GM18502 (cell line): ENCODE data around the gene CLIC6.
"Not testable (repeated sequence)": the region's sequence is repeated elsewhere in the genome, so short reads cannot be mapped to it uniquely, and the experiment has no call there.

Source experiments
- ATAC-seq: cut with Tn5 transposase; IDR thresholded peaks from one replicate; pipeline ENCODE4 v1.9.1; 2021; ENCODE audit warnings: mild to moderate bottlenecking; ENCODE audit not compliant: unreplicated experiment, poor library complexity

Gene CLIC6

DNA sequence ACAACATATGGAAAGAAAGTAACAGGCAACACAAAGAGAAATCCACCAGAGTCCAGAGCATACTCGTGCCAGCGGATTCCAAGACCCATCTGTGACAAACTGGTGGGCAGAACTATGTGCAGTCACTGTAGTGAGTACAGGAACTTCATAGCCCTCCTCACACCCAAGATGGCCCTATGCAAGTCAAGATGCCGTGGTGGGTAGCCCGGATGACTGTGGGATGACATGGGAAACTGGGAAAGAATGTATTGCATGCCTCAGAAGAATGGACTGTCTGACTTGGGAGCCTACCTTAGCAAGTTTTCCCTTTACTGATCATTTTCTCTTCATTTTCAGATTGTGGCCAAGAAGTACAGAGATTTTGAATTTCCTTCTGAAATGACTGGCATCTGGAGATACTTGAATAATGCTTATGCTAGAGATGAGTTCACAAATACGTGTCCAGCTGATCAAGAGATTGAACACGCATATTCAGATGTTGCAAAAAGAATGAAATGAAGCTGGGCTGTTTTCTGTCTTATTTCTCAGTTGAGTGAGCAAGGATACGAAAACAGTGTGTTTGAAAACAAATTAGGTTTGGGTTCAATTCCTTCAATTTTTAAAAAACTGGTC, 47.3 kb downstream of the CLIC6 start:
- ATAC-seq, result no peak

DNA sequence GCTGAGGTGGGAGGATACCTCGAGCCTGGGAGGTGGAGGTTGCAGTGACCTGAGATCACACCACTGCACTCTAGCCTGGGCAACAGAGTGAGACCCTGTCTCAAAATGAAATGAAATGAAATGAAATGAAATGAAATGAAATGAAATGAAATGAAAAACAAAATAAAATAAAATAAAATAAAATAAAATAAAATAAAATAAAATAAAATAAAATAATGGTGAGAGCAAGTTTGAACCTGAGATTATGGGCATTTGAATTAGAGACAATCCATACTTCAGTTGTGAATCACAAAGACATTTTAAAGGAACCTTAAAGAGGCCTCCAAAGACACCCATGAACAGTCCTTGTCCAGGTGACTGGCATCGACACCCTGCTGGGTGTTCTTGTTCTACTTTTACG, 49.7 kb downstream of the CLIC6 start:
- not testable (repeated sequence) for ATAC-seq

DNA sequence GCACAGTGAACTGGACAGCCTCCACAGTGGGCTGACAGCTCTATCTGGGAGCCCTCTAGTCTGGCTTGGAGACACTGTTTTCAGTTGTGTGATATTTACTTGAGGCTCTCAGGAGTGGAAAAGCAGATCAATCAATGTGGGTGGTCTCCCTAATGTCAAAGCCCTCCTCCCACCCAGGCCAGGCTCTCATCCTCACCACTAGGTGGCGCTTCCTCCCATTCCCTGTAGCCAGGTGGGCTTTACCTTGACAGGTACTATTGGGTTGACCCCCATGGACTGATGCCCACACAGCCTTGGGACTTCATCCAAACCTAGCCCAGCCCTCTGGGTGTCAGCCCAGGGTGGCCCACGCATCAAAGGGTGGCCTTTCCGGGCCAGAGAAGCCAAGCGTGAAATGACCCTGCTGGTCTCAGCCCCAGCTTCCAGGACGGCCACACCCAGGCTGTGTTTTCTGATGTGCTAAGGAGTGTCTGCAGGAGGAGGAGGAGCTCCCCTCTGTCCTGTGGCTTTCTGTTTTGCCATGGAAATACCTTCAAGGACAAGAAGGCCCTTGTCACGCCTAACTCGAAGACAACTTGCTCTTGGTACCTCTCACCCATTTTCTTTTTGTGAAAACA, 54.0 kb downstream of the CLIC6 start:
- no peak for ATAC-seq

DNA sequence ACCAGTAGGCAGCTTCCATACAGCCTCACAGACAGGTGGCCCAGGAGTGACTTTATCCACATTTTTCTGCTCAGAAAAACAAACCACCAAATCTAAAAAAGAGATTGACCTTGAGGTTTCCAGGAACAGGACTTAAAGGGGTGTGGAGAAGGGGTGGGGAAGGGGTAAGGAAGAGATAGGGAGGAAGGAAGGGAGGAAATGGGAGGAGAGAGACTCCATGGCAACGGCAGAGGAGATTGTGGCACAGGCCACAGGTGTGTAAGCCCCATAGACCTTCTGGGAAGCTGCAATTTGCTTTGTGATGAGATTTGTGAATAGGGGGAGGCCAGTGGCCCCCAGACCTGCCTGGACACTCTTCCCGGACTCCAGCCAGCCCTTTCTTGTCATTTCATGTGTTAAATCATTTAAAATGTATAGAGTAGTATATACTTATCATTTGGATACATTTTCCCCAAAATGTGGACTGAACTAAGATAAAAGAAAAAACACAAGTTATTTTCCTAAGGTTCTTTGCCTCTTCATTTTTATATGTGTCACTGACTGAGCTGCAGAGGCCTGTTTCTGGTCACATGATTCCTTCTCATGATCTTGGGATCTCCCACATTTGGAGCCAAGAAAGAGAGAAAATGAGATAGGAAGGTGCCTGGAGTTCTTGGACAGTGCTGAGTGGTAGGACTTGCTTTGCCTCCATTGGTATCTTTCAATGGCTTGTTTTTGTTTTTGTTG, 55.5 kb downstream of the CLIC6 start:
- ATAC-seq, result no peak

DNA sequence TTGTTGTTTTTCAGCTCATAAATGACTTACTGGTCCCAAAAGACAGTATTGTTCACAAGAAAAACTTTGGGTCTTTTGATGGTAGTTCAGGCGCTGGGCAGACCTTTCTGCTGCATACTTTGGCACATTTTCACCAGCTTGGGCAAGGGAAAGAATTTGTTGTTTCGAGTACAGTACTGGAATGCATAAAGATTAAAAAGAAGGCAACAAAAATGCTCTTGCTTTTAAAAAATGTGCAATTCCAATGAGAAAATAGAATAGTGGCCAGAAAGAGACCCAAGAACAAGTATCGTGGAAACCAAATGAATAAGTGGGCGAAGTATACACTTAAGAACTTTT, 56.0 kb downstream of the CLIC6 start:
- no peak for ATAC-seq

DNA sequence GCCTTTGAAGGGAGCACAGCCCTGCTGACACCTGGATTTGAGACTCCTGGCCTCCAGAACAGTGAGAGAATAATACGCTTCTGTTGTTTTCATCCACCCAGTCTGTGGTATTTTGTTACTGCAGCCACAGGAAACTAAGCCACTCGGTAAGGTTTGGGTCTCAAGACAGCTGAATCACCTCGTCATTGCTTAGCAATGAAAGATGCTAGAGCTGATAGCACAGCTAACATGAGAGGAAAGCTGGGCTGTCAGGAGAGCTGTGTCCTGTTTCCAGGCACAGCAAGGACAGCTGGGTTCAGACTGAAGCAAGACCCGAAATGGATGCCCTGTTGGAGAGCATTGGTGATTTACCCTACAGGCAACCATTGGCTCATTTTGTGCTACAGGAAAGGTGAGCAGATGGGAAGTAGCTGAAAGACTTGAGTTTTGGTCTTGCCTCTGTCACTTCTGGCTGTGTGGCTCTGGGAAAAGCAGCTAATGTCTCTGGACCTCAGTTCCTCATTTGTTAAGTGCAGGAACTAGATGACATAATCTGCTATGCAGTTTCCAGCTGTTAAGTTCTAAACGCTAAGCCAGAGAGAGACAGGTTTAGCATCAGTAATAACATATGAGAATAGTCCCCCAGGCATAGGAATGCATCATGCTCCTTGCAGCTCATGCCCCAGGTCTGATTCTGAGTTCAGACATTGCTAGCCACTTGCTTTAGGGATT, 58.0 kb downstream of the CLIC6 start:
- no peak for ATAC-seq

DNA sequence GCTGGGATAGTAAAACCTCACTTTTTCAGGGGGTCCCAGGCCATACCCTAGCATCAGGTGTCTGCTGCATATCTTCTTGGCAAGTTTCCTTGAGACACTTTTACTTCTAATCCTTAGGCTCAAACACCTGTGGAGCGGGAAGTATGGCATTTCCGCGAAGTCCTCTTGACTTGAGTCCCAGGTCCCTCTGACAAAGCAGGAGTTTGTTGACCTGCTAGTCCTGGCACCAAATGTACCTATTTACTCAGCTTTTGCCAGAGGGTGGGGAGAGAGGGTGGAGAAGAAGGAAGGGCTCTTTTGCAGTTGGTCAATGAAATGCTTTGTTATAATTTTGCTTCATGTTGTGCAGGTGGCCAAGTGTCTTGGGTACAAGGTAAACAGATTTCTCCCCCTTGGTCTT, 59.7 kb downstream of the CLIC6 start:
- no peak for ATAC-seq

DNA sequence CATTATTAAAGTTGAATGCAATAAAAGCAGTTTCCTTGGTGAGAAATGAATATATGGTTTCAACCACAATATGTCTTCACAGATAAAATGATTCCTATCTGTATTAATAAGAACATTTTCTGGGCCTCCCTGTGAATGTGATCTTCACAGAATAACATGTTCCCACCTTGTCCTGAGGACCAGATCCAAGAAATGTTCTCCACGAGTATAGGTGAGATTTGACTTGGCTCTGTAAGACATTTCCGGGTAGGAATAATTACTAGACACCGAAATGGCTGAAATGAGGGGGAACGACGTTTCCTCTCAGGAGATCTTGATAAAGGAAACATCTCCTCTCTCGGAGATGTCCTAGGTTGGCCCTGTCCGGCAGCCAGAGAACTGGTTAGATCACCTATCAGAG, 61.4 kb downstream of the CLIC6 start:
- no peak for ATAC-seq

DNA sequence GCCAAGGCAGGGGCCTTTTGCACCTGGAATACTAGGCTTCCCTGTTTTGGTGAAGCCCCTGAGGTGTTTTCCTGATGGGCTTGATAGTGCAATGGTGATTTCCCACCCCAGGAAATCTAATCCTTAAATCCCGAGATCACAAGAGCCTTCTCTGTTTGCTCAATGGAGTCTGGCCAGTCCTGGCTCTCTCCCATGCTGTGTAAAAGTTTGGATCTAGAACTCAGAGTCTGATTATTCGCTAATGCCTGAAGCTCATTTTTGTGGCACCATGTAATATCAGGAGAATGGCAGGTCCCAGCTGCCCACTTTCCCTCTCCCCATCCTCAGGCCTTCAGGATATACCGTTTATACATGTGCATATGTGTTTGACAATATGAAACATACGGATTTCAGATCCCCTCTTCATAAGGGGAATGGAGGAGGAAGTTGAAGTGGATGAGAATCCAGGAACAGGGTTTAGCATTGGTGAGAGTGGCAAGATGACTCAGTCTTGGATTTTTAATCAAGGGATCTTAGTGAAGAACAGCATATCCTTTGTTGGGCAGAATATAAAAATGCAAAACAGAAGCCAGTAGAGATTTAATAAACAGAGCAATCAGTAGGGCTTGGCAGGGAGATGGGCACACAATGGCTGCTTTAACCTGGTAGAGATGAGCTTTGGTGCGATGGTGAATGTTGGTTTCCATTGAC, 62.1 kb downstream of the CLIC6 start:
- ATAC-seq, result no peak

DNA sequence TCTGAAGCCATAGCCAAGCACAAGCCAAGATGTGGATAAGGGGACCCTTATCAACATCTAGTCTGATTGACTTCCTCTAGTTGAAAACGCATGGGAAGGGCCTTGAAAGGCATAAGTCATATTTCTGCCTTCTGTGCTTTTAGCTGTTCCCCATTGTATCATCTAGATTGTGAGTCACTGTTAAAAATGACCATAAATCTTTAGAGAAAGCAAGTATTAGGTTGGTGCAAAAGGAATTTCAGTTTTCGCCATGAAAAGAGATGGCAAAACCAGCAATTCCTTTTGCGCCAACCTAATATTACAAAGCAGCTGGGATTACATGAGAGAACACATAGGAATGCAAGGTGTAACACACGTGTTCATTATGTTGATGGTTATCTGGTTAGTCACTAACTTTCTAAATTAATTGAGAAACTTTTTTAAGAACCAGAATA, 63.6 kb downstream of the CLIC6 start:
- ATAC-seq, result no peak

DNA sequence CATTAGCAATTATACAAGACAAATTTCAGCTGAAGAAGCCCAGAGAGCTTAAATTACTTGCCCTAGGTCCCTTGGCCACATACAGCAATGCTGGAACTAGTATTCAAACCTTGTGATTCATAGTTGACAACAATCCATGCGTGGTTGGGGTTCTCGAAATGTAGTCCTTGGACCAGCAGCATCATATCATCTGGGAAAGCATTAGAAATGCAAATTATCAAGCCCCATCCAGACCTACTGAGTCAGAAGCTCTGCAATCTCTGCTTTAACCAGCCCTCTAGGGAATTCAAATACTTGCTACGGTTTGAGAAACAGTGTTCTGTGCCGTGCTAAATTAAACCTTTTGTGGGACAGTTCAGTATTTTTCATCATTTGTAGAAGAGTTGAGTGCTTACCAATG, 65.1 kb downstream of the CLIC6 start:
- no peak for ATAC-seq

DNA sequence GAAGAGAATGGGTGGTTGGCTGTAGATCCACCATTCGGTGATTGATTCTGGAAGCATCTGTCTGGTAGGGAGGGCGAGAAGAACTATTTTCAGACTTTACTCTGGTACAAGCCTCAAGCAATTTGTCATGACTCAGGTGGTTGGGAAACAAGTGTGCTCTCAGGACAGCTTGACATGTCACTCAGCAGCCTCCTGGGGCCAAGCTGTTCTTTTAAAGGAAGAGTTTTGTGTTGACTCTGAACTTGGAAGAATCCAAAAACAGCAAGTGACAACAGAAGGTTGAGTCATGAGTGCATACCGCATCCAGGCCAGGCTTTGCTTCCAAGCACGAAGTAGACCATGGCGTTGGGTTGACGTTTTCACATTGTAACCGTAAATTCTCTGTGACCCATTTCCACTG, 65.9 kb downstream of the CLIC6 start:
- no peak for ATAC-seq

DNA sequence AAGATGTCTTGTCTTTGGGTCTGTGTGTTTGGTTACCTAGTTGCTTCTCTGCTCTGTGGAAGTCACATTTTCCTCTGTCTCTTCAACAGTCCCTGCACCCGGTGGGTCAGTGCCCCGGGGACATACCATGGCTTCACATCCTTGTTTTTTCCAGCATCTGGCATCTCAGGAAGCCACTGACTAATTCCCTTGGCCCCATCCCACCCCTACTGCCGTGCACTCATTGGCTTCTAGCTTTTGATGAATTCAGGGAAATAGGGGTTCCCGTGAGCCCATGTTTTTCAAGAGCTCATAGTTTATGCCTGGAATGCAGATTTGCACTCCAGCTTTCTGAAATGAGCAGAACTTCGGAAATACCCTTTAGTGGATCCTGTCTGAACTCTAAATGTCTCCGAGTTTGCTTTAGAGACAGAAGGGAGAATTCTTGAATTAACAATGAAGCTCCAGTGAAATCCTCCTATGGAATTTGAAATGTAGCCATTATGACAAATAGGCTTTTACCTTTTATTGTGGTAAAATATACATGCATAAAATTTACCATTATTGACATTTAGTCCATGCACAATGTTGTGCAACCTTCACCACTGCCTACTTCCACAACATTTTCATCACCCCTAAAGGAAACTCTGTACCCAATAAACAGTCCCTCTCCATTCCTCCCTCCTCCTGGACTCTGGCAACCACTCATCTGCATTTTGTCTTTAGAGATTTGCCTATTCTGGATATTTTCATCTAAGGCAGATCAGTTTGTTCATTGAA, 67.5 kb downstream of the CLIC6 start:
- ATAC-seq, result no peak

DNA sequence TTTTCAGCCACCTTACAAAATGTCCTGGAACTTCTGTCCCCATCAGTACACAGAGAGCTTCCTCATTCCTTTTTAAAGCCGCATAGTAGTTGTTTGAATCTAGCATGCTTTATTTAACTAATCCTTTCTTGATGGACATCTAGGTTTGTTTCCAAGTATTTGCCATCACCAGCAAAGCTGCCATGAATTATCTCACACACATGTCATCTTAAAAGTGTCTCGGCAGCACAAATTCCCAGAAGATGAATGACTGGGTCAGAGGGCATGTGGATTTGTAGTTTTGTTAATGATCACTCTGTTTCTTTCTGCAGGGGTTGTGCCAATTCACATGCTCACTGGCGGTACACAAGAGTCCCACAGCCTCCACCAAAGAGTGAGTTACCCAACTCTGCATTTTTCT, 68.3 kb downstream of the CLIC6 start:
- no peak for ATAC-seq

DNA sequence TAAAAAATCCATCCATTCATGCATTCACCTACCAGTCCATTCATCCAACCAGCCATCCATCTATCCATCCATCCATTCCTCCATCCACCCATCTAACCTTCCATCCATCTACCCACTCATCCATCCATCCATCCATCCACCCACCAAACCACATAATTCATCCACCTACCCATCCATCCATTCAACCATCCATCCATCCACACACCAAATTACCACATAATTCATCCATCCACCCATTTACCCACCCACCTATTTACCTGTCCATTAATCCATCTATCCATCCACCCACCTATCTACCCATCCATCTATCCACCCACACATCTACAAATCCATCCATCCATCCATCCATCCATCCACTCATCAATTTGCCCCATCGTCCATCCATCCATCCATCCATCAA, 71.4 kb downstream of the CLIC6 start:
- ATAC-seq, result no peak

DNA sequence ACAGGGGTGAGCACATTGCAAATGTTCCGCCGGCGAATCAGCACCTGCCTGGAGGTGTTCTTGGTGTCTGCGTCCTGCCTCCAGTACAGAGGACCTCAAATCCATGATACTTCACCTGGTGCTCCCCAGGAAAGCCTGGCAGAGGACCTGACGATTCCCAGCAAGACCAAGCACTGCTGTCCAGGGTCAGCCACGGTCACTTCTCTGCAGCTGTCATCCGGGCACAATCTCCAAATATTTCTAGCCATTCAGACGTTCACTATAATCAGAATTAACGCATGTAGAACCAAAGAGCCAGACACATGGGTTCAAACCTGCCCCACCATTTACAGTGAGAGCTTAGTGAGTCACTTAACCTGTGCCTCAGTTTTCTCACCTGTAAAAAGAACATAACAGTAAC, 74.5 kb downstream of the CLIC6 start:
- no peak for ATAC-seq

DNA sequence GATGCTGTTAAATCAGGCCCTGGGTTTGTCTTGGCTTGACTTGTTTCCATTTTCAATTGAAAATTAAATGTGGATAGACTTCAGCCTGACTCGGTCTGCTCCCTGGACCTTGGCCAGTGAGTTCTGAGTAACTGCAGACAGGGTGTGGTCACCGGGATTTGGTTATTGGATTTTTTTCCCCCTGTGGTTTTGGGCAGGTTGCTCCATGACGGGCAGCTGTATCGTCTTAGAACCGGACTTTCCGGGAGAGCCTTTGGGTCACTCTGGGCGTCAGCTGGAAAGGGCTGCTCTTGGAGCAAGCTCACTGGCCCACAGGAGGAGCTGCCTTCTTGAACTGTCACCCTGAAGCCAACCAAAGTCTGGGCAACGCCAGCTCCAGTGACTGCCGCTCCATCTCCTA, 75.0 kb downstream of the CLIC6 start:
- no peak for ATAC-seq

DNA sequence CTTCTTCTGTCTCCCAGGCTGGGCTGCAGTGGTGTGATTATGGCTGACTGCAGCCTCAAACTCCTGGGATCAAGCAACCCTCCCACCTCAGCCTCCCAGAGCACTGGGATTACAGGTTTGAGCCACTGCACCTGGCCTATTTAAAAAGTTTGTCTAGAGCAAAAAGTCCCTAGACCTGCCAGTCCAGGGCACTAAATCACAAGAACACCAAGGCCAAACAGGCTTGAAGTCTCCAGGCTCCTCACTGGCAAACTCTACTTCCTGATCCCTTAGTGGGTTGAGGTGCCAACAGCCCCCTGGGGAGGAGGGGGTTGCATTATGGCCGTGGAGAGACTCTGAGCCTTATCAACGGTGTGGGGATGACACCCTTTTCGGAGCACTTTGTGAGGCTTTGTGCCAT, 76.0 kb downstream of the CLIC6 start:
- no peak for ATAC-seq

DNA sequence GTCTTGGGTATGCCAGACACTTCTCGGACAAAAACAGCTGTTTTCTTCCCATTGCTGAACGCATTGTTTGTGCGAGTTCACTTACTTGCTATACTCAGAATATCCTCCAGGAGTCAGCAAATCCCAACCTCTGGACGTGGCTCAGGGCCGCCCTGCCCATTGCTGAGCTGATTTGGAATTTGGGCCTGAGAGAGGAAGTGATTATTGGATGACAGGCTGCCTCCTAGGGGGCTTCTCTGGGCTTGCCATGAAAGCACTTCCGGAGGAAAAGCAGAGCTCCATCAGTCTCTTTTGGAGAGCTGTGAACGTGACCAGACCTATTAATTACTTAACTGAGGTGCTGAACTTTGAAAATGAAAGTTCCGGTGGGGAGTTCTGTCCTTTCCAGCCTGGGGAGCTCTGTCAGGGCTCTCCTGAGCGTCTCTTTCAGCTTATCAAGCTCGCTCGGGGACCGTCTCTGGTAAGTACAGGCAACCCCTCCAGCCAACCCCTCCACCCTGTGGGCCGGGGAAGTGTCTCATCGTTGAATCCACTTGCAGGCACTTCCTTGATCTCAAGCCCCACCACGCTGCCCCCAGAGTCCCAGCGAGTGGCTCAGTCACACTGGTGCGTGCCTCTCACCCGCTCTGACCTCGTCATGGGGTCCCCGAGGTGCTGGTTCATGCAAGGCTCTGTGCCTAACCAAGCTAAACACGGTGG, 76.9 kb downstream of the CLIC6 start:
- ATAC-seq, result peak; percentile 76

DNA sequence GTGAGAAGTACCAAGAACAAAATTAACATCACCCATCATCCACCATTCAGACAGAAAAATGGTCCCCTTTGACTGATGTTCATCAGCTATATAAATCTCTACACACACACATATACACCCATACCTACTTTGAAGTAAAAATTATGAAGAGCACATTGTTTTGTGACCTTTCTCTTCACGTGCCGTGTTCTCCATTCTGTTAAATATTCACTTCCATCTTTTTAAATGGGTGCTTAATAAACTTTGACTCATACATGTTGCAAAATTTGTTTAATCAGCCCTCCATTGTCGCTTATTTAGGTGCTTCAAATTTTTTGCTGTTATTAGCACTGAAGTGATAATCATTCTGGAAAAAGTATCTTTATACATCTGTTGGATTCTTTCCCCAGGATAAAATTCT, 80.1 kb downstream of the CLIC6 start:
- no peak for ATAC-seq
